A673 (cell line): ENCODE measurements around the gene BAK1.

ENCODE experiments used
- EZH2 ChIP-seq: fragments of 200-600 bp; sonication (generic); IDR thresholded peaks from 2 replicates; pipeline ENCODE4 v1.6.1; 2017; ENCODE audit warnings: borderline replicate concordance, low read depth, mild to moderate bottlenecking, mixed read lengths, antibody characterized with exemption, low read length; ENCODE audit not compliant: poor library complexity, severe bottlenecking
- TF ChIP-seq, protein P1 (sequence below): fragments of 300-800, 200-600 bp; sonication (generic); conservative IDR thresholded peaks from 2 replicates; pipeline ENCODE4 v1.5.1; 2017; ENCODE audit warnings: low read depth, mild to moderate bottlenecking, antibody characterized with exemption, low read length, moderate library complexity, mixed read lengths

DNA sequence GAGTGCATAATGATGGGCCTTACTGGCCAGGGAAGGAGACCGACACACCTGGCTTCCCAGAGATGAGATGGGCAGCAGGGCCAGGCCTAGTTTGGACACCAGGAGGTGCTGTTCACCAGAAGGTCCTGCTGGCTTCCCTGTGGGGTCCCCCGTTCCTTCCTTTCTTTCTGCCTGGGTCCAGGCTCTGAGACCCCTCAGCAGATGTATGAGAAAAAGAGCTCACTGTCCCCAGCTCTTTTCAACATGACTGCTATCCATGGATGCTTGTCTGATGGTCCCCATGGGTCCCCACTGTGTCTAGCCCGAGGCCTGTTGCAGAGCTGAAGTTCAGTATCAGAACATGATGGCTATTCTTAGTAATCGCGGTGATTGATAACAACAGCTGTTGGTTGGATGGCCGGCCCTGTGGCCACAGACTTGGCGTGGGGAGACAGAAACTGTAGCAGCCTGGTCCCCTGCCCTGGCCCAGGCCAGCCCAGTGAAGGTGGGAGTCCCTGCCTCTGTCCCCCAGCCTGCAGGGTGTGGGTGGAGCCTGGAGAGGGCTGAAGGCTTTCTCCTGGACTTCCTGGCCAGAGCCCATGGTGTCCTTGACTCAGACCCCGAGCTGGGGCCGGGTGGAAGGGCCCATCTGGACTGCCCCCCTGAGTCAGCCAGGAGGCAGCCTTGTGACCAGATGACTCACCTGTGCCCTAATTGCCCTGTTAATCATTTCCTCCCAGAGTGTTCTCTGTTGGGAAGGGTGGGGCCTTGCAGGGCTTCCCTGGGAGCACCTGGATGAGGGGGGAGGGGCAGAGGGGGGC is 9.9 kb upstream of the BAK1 start:
- TF ChIP-seq, protein P1, sequence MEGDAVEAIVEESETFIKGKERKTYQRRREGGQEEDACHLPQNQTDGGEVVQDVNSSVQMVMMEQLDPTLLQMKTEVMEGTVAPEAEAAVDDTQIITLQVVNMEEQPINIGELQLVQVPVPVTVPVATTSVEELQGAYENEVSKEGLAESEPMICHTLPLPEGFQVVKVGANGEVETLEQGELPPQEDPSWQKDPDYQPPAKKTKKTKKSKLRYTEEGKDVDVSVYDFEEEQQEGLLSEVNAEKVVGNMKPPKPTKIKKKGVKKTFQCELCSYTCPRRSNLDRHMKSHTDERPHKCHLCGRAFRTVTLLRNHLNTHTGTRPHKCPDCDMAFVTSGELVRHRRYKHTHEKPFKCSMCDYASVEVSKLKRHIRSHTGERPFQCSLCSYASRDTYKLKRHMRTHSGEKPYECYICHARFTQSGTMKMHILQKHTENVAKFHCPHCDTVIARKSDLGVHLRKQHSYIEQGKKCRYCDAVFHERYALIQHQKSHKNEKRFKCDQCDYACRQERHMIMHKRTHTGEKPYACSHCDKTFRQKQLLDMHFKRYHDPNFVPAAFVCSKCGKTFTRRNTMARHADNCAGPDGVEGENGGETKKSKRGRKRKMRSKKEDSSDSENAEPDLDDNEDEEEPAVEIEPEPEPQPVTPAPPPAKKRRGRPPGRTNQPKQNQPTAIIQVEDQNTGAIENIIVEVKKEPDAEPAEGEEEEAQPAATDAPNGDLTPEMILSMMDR: peak; percentile 82
- TF ChIP-seq EZH2: no peak
